Memory B cell (primary cell): ENCODE data around the gene PLXDC2.

ENCODE experiments used
- ATAC-seq: fragments of 150-1000 bp; cut with Tn5 transposase; 2 replicates; pipeline ENCODE4 v1.10.0; 2021; ENCODE audit warnings: low read depth, mild to moderate bottlenecking, moderate library complexity
- DNase-seq, 2 donors: peaks; one replicate each; pipeline ENCODE4 v3.0.0; 2022; ENCODE audit warnings: low spot score in 2 of 2
- H3K27ac Mint-ChIP-seq: one replicate; pipeline ENCODE4 v1.8.0; 2022; ENCODE audit warnings: mild to moderate bottlenecking, moderate library complexity, mixed read lengths
- H3K27me3 Mint-ChIP-seq: one replicate; pipeline ENCODE4 v1.8.0; 2022; ENCODE audit warnings: mixed read lengths
- H3K36me3 Mint-ChIP-seq: one replicate; pipeline ENCODE4 v1.8.0; 2022; ENCODE audit warnings: mild to moderate bottlenecking, mixed read lengths
- H3K4me1 Mint-ChIP-seq: one replicate; pipeline ENCODE4 v1.8.0; 2022; ENCODE audit warnings: mixed read lengths
- H3K4me3 Mint-ChIP-seq: one replicate; pipeline ENCODE4 v1.8.0; 2022; ENCODE audit warnings: mild to moderate bottlenecking, moderate library complexity, mixed read lengths
- H3K9me3 Mint-ChIP-seq: one replicate; pipeline ENCODE4 v1.8.0; 2022; ENCODE audit warnings: mixed read lengths

The PLXDC2 gene

GRCh38 chr10:19919671-19920070, 103.4 kb downstream of the PLXDC2 start:
- no peak overlapping the region for H3K27ac Mint-ChIP-seq

GRCh38 chr10:19920075-19920726, 104.0 kb downstream of the PLXDC2 start:
- no peaks in the 10 kb centered on the region for H3K36me3 Mint-ChIP-seq
- no peak for DNase-seq
- H3K4me1 Mint-ChIP-seq, result no peaks in the 10 kb centered on the region
- peaks cover 2% of the 10 kb centered on the region for H3K9me3 Mint-ChIP-seq
- H3K27me3 Mint-ChIP-seq, result no peaks in the 10 kb centered on the region
- no peak overlapping the region for H3K27ac Mint-ChIP-seq
- ATAC-seq, result no peak
- H3K4me3 Mint-ChIP-seq, result no peak overlapping the region

More at GRCh38 chr10:19919671-19920070, 103.4 kb downstream of the PLXDC2 start:
- Mint-ChIP-seq H3K4me1 (no peaks in the 10 kb centered on the region), H3K9me3 (peaks cover 3% of the 10 kb centered on the region), H3K27me3 (no peaks in the 10 kb centered on the region), H3K36me3 (no peaks in the 10 kb centered on the region), H3K4me3 (no peak overlapping the region)
- DNase-seq, result no peak
- no peak for ATAC-seq

GRCh38 chr10:19921300-19922140, 105.3 kb downstream of the PLXDC2 start:
- H3K36me3 Mint-ChIP-seq, result no peaks in the 10 kb centered on the region
- no peaks in the 10 kb centered on the region for H3K9me3 Mint-ChIP-seq
- DNase-seq, result no peak
- H3K27me3 Mint-ChIP-seq, result no peaks in the 10 kb centered on the region
- no peak for ATAC-seq
- no peak overlapping the region for H3K4me3 Mint-ChIP-seq
- H3K27ac Mint-ChIP-seq, result no peak overlapping the region
- no peaks in the 10 kb centered on the region for H3K4me1 Mint-ChIP-seq

- Mint-ChIP-seq H3K4me3 (no peak overlapping the region), H3K27ac (no peak overlapping the region), H3K9me3 (no peaks in the 10 kb centered on the region), H3K4me1 (no peaks in the 10 kb centered on the region), H3K27me3 (no peaks in the 10 kb centered on the region), H3K36me3 (no peaks in the 10 kb centered on the region)
- no peak for ATAC-seq
- no peak for DNase-seq
These were observed 106.2 kb downstream of the PLXDC2 start for GRCh38 chr10:19922236-19922963.

GRCh38 chr10:19925064-19925463, 108.8 kb downstream of the PLXDC2 start:
- Mint-ChIP-seq H3K9me3 (peaks cover 2% of the 10 kb centered on the region), H3K4me1 (no peaks in the 10 kb centered on the region), H3K36me3 (no peaks in the 10 kb centered on the region), H3K27me3 (no peaks in the 10 kb centered on the region), H3K4me3 (no peak overlapping the region), H3K27ac (no peak overlapping the region)
- no peak for ATAC-seq
- no peak for DNase-seq

GRCh38 chr10:19928936-19929335, 112.7 kb downstream of the PLXDC2 start:
- H3K4me3 Mint-ChIP-seq, result no peak overlapping the region
- H3K9me3 Mint-ChIP-seq, result peaks cover 6% of the 10 kb centered on the region
- DNase-seq (no peak), ATAC-seq (no peak)
- no peaks in the 10 kb centered on the region for H3K36me3 Mint-ChIP-seq
- H3K4me1 Mint-ChIP-seq, result no peaks in the 10 kb centered on the region
- no peak overlapping the region for H3K27ac Mint-ChIP-seq
- no peaks in the 10 kb centered on the region for H3K27me3 Mint-ChIP-seq

- H3K27me3 Mint-ChIP-seq, result no peaks in the 10 kb centered on the region
- peaks cover 6% of the 10 kb centered on the region for H3K9me3 Mint-ChIP-seq
These were observed 113.4 kb downstream of the PLXDC2 start for GRCh38 chr10:19929506-19930140.

GRCh38 chr10:19930936-19931893, 115.0 kb downstream of the PLXDC2 start:
- DNase-seq (no peak), ATAC-seq (no peak)
- H3K27ac Mint-ChIP-seq, result no peak overlapping the region
- H3K9me3 Mint-ChIP-seq, result peaks cover 6% of the 10 kb centered on the region
- H3K4me3 Mint-ChIP-seq, result no peak overlapping the region
- H3K36me3 Mint-ChIP-seq, result no peaks in the 10 kb centered on the region
- no peaks in the 10 kb centered on the region for H3K27me3 Mint-ChIP-seq
- no peaks in the 10 kb centered on the region for H3K4me1 Mint-ChIP-seq

More at GRCh38 chr10:19929506-19930140, 113.4 kb downstream of the PLXDC2 start:
- H3K4me1 Mint-ChIP-seq, result no peaks in the 10 kb centered on the region
- H3K36me3 Mint-ChIP-seq, result no peaks in the 10 kb centered on the region
- no peak for ATAC-seq
- H3K4me3 Mint-ChIP-seq, result no peak overlapping the region
- no peak overlapping the region for H3K27ac Mint-ChIP-seq
- DNase-seq, result no peak

- peaks cover 6% of the 10 kb centered on the region for H3K9me3 Mint-ChIP-seq
- H3K4me3 Mint-ChIP-seq, result no peak overlapping the region
- H3K27ac Mint-ChIP-seq, result no peak overlapping the region
- H3K36me3 Mint-ChIP-seq, result no peaks in the 10 kb centered on the region
- ATAC-seq, result no peak
- H3K4me1 Mint-ChIP-seq, result no peaks in the 10 kb centered on the region
- no peak for DNase-seq
- H3K27me3 Mint-ChIP-seq, result no peaks in the 10 kb centered on the region
These were observed 115.8 kb downstream of the PLXDC2 start for GRCh38 chr10:19931894-19932590.

- H3K4me1 Mint-ChIP-seq, result no peaks in the 10 kb centered on the region
- no peak for DNase-seq
- no peak overlapping the region for H3K4me3 Mint-ChIP-seq
- H3K9me3 Mint-ChIP-seq, result peaks cover 7% of the 10 kb centered on the region
- no peaks in the 10 kb centered on the region for H3K36me3 Mint-ChIP-seq
- H3K27me3 Mint-ChIP-seq, result no peaks in the 10 kb centered on the region
- ATAC-seq, result no peak
- no peak overlapping the region for H3K27ac Mint-ChIP-seq
These were observed 116.7 kb downstream of the PLXDC2 start for GRCh38 chr10:19932806-19933371.

- Mint-ChIP-seq H3K27me3 (no peaks in the 10 kb centered on the region), H3K4me1 (no peaks in the 10 kb centered on the region), H3K36me3 (no peaks in the 10 kb centered on the region), H3K27ac (no peak overlapping the region), H3K9me3 (peaks cover 6% of the 10 kb centered on the region), H3K4me3 (no peak overlapping the region)
- no peak for DNase-seq
- no peak for ATAC-seq
These were observed 117.5 kb downstream of the PLXDC2 start for GRCh38 chr10:19933772-19934171.

GRCh38 chr10:19935176-19935575, 118.9 kb downstream of the PLXDC2 start:
- Mint-ChIP-seq H3K27ac (no peak overlapping the region), H3K36me3 (no peaks in the 10 kb centered on the region), H3K27me3 (no peaks in the 10 kb centered on the region), H3K4me1 (no peaks in the 10 kb centered on the region), H3K4me3 (no peak overlapping the region), H3K9me3 (peaks cover 6% of the 10 kb centered on the region)
- DNase-seq (no peak), ATAC-seq (no peak)
